Measurements from ENCODE around the gene IRF2.
A peak's percentile ranks its signal among the peaks of the same experiment; 100 is the strongest.

Gene IRF2

DNA sequence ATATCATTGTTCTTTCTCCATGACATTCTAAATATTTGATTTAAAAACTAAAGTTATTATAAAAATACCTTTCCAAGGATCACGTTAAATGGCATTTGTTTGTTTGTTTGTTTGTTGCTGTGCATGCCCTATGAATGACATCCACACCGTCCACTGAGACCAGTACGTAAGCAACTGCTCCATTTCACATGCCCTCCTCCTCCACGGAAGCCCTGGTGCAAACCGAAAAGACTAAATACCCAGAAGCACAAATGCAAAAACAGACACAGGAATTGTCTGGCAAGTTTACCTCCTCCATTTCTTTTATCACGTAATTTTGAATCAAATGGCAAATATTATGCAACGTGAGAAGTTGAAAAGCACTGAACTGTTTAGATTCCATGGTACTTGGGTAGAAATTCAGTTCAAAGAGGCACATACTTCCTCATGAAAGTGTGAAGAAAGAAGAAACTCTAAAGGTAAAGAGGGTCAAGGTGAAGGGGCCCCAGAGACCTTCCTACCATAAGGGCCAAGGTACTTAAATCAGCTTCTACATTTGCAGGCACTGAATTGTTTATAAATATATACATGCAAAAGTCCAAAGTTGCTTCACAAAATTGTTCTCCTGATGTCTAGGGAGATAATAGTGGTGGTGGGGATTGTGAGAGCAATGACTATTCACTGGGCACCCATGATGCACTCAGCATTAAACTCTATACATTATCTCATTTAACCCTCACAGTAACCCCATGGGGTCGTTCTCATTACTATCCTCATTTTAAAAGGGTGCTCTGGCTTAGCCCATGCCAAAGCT lies 23.4 kb downstream of the IRF2 start:
- DNase-seq (ENCODE audit: low spot score): no peak

DNA sequence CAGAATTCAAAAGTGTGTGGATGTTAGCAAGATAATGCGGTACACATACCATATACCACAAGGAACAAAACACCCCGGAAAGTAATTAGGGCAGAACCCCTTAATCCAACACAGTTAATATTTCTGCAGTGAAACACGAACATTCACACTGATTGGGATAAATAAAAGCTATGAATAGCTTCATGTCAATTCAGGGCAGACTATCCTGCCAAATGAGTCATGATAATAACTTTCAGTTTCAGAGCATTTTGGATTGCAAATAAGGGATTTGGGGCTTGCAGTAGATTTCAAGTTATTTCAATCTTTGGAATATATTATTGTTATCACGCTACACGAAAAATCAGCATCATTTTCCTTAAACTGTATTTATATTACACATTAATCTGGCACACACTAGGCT lies 24.3 kb downstream of the IRF2 start:
- no peak for DNase-seq (ENCODE audit: low spot score)

DNA sequence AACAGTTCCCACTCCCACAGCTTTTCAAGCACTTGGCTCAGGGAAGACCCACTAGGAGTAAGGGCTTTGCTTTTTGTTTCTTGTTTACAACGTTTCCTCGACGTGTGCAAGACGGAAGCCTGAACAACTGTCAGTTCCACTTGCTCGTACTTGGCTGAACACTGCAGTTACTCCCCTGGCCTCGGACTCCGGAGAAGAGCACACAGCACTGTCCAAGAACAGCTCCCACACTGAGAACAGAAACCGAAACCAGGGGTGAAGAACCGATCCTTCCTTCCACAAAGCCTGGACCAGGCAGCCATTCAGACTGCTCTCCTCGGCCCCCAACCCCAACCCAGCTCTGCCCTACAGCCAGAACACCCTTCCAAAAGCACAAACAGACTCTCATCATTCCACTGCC lies 25.5 kb downstream of the IRF2 start:
- DNase-seq (ENCODE audit: low spot score): peak; percentile 86

DNA sequence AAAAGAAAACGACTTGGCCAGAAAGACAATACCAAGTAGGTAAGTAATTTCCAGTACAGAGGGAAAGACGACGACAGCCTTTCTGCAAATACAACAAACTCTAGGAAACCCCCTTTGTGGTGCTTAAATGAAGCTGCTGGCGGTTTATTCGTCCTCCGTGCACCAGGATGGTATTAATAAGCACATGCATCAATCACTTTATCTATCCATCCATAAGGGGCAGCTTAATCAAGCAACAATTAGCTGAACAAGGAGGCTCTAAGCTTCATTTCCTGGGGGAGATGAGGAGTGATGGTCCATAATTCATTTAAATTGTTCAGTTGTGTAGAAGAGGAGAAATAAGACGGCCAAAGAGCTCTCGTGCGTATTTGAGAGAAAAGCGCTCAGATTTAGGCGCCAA lies 26.2 kb downstream of the IRF2 start:
- no peak for DNase-seq (ENCODE audit: low spot score)

DNA sequence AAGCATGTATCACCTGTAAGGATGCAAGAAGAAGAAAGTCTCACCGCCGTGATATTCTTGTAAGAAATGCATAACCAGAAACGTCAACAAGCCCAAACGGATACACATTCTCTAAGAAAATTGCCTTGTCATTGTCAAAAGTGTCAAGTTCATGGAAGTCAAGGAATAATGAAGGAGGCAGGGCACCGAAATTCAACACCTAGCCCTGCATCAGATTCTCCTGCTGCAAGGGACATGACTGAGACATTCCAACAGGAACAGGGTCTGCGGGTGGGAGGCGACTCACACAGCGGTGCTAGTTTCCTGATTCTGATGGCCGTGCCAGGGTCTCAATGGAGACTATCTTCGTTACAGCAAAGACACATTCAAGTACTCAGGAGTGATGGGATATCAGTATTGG lies 26.7 kb downstream of the IRF2 start:
- no peak for DNase-seq (ENCODE audit: low spot score)

DNA sequence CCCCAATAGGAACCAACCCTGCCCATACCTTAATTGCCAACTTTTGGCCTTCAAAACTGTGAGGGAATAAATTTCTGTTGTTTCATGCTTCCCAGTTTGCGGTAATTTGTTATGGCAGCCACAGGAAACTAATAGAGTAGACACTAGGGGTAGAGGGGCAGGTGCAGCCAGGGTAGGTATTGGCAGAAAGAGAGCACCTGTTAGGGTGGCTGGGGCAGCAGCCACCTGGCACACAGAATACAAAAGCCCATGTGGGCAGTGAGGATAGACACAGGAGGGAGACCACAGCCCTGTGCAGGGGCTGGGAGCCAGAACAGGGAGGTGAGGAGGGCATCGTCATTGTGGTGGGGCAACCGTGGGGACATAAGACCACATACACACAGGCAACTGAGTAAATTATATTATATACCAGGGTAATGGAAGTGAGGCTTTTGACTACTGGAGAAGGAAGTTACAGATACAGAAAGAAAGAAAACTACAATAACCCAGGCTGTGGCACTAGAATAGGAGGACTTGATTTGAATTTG lies 28.2 kb downstream of the IRF2 start:
- no peak for DNase-seq (ENCODE audit: low spot score)

DNA sequence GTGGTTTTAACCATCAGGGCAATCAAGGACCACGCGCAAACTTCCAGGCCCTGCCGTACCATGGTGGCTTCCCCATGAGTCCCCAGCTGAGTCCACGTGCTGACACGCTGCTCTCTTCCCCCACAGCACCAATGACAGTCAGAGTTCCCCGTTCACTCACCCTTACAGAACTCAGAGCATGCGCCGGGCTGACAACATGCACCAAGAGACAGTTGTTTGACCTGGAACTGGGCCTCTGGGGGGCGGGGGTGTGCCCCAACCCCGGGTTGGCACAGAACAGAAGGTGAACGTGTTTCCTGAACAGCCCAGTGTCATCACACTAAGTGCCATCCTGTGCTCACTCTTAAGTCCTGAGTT lies 29.4 kb downstream of the IRF2 start:
- peak; percentile 67 for DNase-seq (ENCODE audit: low spot score)

DNA sequence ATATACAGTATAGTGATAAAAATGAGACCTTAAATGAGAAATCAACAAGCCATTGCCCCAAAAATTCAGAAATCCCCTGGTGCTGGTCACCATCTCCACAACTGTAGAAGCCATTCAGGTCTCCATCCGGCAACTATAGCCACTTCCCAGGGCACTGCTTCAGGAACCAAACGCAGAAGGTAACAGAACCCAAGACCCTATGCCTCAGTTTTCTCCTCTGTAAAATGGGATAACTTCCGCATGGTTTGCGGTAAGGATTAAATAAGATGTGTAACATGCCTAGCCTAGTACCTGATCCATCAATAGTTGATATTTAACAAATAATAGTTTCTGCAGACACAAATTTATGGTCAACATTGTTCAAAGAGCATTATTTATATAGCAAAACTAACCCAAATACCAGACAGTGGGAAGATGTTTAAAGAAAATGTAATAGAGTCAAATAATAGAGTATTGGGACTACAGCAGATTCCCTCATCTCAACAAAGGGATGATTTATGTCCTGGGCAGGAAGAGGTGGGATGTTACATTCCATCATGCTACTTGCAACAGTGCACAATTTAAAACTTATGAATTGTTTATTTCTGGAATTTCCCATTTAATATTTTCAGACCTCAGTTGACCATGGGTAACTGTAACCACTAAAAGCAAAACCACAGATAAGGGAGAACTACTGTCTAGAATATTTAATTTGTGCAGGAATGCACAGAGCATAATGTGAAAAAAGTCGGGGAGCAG lies 30.0 kb downstream of the IRF2 start:
- DNase-seq (ENCODE audit: low spot score): no peak

DNA sequence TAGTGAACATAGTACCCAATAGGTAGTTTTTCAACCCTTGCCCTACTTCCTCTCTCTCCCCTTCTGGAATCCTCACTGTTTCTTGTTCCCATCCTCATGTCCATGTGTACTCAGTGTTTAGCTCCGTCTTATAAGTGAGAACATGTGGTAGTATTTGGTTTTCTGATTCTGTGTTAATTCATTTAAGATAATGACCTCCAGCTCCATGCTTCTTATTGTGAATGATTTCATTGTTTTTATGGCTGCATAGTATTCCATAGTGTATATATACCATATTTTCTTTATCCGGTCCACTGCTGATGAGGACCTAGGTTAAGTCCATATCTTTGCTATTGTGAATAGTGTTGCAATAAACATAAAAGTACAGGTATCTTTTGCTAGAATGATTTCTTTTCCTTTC lies 31.0 kb downstream of the IRF2 start:
- DNase-seq (ENCODE audit: low spot score): no peak

DNA sequence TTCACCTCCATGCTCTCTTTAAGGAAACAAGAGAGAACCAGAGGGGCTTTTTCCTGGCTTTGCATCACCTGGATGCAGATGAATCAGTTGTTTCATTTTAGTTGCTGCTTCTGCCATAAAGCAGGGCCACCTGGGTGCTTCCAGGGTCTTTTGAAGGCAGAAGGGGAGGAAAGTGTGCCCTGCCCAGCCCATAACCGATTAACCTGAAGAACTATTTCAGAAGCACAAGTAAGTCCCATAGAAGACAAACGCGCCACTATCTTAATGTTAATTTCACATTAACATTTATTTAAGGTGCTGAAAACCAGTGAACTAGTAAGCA lies 32.1 kb downstream of the IRF2 start:
- DNase-seq (ENCODE audit: low spot score): no peak

DNA sequence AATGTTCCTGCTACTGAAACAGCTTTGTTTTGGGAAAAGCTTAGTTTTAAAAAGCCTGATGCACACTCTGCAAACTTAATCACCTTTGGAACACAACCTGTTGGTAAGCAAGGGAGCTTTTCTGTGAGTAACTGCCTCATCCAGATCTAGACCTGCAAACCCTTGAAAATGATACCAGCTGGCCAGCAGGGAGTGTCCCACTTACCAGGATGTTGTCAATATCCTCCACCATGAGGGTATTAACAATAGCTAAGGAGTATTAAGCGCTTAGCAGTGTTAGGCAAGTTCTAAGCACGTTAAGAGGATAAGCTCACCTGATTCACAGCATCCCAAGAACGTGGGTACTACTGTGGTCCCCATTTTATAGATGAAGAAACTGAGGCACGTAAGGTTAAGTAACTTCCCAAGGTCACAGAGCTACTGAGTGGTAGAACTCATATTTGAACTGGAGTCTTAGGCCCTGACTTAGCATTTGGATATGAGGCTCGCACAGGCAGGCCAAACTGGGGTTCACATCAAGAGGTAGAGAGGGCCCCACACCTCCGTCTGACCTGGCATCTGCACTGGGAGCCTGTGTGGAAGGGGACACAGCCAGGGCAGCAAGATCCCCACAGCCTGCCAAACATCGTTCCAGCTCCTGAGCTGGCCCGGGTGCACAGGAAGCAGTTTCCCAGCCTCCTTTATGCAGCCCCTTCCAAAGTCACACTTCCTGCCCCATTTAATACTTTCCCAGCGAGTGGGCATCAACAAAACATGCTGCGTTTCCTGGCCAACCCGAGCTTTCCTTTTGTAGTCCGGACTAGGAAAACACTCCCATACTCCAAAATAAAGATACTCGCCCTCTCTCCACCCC lies 32.7 kb downstream of the IRF2 start:
- DNase-seq (ENCODE audit: low spot score): peak; percentile 67

DNA sequence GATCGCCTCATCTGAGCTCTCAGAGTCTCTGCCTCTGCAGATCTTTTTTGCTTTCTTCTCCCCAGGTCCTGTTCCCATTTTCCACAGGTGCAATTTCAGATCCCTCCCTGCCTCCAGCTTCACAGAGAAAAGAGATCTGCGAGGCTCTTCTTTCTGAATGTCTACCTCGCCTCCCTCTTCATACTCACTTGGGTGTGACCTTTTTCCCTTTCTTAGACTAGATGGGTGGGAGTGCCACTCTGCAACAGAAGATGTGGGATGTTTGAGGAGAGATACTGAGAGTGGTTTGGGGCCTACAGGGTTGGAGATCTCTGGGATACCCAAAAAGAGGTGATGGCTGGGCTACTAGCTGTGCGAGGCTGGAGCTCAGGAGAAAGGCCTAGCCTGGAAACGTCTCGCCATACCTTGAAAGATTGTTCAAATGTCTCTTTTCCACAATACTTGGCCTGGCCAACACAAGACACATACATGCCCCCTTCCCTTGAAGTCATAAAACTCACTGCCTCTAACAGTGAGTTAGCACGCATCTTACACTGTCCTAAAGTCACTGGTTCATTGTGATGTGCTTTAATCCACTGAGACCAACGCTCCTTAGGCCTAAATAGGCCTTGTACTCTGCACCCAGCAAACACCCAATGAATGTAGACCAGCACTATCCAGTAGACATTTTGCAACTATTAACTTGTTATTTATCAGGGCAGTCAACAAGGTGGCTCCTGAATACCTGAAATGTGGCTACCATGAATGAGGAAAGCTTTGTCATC lies 33.6 kb downstream of the IRF2 start:
- DNase-seq (ENCODE audit: low spot score): no peak

DNA sequence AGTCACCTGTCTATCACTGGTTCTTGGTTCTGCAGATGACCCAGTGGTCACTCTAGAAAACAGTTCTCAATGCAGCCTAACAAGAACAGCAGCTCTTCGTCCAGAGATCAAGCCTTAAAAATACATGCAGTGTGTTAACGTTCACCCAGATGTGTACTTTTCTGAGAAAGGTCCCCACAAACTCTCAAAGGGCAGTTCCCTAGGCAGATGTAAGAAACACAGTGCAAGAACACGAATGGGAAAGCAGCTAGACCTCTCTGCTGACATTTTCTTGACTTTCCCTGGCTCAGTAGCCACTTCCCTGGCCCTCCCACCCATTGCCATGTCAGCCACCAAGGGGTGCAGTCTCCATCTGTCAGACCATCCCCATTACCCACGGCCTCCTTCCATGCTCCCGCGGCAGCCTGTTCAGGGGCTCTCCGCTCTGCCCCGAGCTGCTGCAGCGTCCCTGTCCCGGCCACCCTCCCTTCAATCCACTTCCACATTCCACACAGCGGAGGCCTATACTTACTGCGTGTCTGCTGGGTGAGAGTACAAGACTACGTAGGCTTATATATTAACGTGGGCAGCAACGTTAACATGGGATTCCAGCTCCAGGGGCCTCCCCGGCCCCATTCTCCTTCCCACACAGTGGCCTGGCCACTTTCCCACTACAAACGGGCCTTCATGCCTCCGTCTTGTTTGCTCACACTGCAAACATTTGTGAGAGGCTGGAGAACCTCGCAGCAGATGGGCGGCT lies 34.3 kb downstream of the IRF2 start:
- no peak for DNase-seq (ENCODE audit: low spot score)

DNA sequence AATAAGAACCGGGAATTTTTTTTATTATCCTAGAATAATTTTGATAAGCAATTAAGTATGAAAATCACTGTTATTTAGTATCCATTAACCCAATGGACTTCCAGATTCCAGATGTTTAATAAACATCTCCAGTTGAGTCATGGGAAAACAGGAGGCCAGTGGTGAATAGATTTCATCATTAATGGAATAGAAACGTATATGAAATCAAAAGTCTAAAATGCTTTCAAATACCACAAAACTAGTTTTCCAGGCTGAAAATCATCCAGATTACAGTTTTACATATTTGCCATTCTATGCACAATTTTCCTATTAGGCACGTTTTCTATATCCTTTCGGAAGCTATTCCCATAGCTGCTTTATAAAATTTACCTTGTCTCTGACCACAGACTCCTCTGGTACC lies 35.0 kb downstream of the IRF2 start:
- DNase-seq (ENCODE audit: low spot score): no peak

DNA sequence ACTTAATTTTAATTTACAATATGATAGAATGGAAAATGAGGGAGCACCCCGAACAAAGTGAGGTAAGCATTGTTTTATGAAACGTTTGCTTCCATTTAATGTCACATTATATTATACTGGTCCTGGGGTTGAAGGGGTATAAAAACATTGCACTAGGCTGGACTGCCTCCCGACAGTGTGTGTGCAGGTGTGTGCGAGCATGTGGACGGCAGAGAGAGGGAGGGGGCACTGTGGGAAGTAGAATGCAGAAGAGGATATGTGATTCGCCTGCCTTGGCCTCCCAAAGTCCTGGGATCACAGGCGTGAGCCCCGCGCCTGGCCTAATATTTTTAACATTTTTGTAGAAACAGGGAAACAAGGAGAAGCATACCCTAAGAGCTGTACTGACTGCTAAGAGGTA lies 36.0 kb downstream of the IRF2 start:
- no peak for DNase-seq (ENCODE audit: low spot score)

DNA sequence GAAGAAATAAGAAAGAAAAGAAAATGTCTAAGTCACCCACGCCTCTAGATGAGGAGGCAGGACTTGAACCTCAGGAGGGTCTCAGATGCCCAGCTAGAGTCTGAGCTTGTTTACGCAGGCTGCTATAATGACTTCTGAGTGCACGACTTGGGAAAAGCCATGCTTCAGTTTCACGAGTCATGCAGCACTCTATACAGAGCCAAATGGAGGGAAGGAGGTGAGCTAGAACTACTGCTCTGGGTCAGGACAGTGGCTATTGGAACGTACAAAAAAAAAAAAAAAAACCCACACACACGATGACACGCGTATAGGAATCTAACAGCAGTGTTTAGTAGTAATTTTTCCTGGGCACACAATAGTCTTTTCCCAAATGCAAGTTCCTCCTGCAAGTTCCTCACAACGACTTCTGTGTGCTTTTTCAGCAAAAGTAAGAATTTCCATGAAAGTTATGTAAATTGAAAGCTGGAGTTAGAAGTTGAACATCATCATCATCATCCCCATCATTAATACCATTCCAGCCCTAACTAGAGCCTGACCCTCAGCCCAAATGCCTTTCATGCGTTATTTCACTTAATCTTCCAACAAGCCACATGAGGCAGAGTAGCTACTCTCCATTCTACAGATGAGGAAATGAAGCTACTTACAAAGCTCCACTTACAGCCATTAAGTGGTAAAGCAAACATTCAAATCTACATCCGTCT lies 36.6 kb downstream of the IRF2 start:
- DNase-seq (ENCODE audit: low spot score): no peak

DNA sequence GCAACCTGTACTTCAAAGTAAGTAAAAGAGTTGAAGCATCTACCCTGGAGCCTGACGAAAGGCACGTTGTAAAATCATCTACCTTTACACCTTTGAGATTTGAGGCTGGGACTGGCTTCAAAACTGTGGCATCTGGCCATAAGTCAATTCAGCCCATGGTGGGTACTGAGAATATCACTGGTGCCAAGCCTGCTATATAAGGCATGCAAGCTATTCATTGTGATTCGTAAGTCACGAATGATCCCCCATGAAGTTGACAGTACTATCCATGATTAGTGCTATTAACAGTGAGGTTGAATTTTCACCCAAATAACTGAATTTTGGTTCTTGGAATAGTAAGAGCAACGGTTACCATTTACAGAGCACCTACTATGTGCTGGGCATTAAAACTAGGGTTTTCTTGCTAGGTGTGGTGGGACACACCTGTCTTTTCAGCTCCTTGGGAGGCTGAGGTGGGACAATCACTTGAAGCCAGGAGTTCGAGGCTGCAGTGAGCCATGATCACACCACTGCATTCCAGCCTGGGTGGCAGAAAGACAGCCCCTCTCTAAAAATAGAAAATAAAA lies 39.8 kb downstream of the IRF2 start:
- DNase-seq (ENCODE audit: low spot score): no peak

DNA sequence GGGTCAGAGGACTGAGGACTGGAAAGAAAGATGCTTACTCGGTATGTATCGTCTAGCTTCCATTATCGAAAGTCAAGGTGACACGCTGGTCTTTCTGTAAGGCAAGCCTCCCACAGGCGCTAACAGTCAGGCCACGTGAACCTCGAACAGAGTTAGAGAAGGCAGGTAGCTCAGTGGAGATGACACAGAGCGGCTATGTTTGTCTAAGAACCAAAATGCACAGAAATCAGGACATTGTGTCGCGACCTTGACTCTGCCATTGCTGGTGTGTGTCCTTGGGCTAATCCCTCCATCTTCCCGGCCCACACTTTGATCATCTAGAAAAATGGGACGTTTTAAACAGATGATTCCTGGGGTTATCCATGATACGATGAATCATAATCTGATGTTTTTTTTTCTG lies 40.3 kb downstream of the IRF2 start:
- no peak for DNase-seq (ENCODE audit: low spot score)

DNA sequence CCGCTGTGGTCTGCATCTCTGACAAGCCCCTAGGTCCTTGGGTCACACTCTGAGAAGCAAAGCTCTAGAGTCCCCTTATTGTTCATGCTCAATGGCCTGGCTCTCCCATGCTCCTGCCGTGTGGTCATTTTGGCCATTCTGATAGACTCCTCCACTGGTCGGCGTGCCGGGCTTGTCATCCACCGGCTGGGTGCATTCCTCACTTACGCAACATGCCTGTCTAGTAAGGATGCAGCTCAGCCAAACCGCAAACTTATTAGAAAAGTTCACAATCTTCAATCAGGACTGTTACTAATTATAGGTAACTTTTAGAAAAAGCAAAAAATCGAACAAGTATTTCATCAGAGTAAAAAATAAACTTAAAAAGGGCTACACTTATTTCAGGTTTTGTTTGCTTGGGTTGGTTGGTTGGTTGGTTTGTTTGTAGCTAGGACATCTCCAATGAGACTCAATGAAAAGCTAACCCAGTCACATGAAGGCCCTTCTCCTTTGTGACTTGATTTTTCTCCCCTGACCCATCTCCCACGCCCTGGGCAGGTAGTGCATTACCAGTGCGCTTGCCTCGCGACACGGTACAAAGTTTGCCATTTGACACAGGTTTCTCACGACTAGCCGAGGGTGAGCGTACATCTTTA lies 41.0 kb downstream of the IRF2 start:
- peak; percentile 56 for DNase-seq (ENCODE audit: low spot score)
